BE2C (cell line): ENCODE results near the gene SHANK3.
A peak's percentile ranks its signal among the peaks of the same experiment; 100 is the strongest.

Experiments
- DNase-seq: peaks from one replicate; pipeline ENCODE4 v3.0.0-alpha.2; 2020
- H3K27me3 ChIP-seq: fragments of 250-450 bp; sonication (Bioruptor Pico); 2 replicates; pipeline ENCODE4 v1.5.1; 2020; ENCODE audit warnings: mild to moderate bottlenecking
- H3K36me3 ChIP-seq: fragments of 250-450 bp; sonication (Bioruptor Pico); 2 replicates; pipeline ENCODE4 v1.5.1; 2020; ENCODE audit warnings: mild to moderate bottlenecking
- H3K4me1 ChIP-seq: fragments of 250-450 bp; sonication (Bioruptor Pico); 2 replicates; pipeline ENCODE4 v1.5.1; 2020
- H3K4me3 ChIP-seq: 2 replicates; pipeline ENCODE4 v1.5.1; 2011; ENCODE audit warnings: low read depth, low read length
- H3K9me3 ChIP-seq: fragments of 250-450 bp; sonication (Bioruptor Pico); 2 replicates; pipeline ENCODE4 v1.5.1; 2020
- CTCF ChIP-seq: IDR thresholded peaks from 2 replicates; pipeline ENCODE4 v1.5.1; 2012; ENCODE audit warnings: mild to moderate bottlenecking, low read depth, low read length

SHANK3 gene

DNA sequence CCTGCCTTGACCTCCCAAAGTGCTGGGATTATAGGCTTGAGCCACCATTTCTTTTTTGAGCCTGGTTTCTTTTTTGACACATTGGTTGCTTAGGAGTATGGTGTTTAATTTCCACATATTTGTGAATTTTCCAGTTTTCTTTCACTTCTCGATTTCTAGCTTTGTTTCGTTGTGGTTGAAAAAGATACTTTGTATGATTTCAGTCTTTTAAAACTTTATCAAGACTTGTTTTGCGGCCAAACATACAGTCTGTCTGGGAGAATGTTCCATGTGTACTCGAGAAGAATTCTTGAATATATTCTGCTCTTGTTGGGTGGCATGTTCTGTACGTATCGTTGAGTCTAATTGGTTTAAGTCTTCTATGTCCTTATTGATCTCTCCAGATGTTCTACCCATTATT lies 20.8 kb downstream of the SHANK3 start:
- Histone ChIP-seq H3K9me3 (no peaks in the 10 kb centered on the region), H3K4me1 (no peaks in the 10 kb centered on the region), H3K36me3 (no peaks in the 10 kb centered on the region), H3K27me3 (peaks cover 20% of the 10 kb centered on the region), H3K4me3 (no peak overlapping the region)
- no peak for TF ChIP-seq CTCF
- no peak for DNase-seq

- DNase-seq: no peak
- no peaks in the 10 kb centered on the region for H3K9me3 ChIP-seq
- no peak overlapping the region for H3K4me3 ChIP-seq
- TF ChIP-seq CTCF: no peak
- no peaks in the 10 kb centered on the region for H3K4me1 ChIP-seq
- no peaks in the 10 kb centered on the region for H3K36me3 ChIP-seq
- peaks cover 20% of the 10 kb centered on the region for H3K27me3 ChIP-seq
Observed at GRCh38 chr22:50694099-50694605, 21.5 kb downstream of the SHANK3 start.

DNA sequence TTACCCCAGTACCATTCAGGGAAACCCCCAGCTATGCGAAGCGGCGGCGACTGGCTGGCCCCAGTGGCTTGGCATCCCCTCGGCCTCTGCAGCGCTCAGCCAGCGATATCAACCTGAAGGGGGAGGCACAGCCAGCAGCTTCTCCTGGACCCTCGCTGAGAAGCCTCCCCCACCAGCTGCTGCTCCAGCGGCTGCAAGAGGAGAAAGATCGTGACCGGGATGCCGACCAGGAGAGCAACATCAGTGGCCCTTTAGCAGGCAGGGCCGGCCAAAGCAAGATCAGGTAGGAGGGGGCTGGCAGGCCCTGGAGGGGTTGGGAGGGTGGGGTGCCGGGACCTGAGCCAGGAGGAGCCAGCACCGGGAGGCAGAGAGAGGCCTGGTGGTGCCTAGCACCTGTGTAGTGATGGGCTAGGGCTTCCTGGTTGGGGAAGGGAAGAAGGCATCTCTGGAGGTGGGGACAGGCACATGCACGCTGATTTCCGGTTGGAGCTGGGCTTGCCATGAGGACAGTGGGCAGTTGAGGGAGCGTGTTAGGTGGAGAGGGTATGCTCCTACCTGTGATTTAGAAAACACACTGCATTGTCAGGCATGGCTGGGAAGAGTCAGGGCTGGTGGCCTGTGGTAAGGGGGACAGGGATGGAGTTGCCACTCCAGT lies 22.3 kb downstream of the SHANK3 start:
- peak; percentile 4 for DNase-seq

DNA sequence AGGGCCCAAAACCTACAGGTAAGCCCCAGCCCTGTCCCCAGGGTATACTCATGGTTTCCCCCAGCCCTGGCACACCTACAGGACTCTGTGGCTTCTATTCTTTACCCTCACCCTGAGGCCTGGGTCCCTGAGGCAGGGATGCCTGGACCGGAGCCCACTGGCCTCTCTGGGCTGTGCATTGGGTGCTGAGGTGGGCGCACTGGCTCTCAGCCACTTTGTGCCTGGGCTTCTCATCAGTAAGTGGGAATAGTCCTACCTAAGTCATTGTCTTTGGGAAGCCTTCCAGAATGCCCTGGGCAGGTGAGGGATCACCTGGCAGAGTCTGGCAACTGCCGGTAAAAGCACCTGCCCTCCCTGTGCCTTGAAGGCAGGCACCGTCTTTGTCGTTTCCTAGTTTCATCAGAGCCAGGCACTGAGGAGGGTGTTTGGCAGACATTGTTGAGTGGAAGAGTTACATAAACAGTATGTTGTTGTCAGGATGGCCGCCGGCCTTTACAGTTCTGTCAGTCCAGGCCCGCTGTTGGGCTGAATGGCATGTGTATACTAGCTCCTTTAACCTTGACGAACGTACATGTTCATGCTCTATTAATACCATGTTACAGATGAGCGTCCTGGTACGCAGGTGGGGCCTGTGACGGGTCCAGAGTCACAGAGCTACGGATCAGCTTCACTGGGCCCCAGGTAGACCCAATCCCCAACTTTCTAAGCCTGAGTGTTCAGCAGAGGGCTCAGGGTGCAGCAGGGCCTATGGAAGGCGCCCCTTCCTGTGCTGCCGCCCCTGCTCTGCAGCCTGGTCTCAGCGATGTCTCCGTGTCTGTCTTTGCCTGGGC lies 23.0 kb downstream of the SHANK3 start:
- peaks cover 20% of the 10 kb centered on the region for H3K27me3 ChIP-seq
- TF ChIP-seq CTCF: no peak
- no peaks in the 10 kb centered on the region for H3K9me3 ChIP-seq
- H3K4me3 ChIP-seq: no peak overlapping the region
- H3K4me1 ChIP-seq: no peaks in the 10 kb centered on the region
- no peaks in the 10 kb centered on the region for H3K36me3 ChIP-seq
- DNase-seq: peak; percentile 4

More for the DNA sequence above, 22.3 kb downstream of the SHANK3 start:
- Histone ChIP-seq H3K27me3 (peaks cover 20% of the 10 kb centered on the region), H3K4me1 (no peaks in the 10 kb centered on the region), H3K9me3 (no peaks in the 10 kb centered on the region), H3K4me3 (no peak overlapping the region), H3K36me3 (no peaks in the 10 kb centered on the region)
- no peak for TF ChIP-seq CTCF

- H3K4me3 ChIP-seq: no peak overlapping the region
- no peaks in the 10 kb centered on the region for H3K36me3 ChIP-seq
- TF ChIP-seq CTCF: no peak
Observed at GRCh38 chr22:50696251-50696798, 23.7 kb downstream of the SHANK3 start.

More at GRCh38 chr22:50696251-50696798, 23.7 kb downstream of the SHANK3 start:
- Histone ChIP-seq H3K27me3 (peaks cover 20% of the 10 kb centered on the region), H3K4me1 (no peaks in the 10 kb centered on the region), H3K9me3 (no peaks in the 10 kb centered on the region)
- DNase-seq: peak; percentile 20
